Measurements from ENCODE around the gene DHRS1.

DHRS1 gene

DNA sequence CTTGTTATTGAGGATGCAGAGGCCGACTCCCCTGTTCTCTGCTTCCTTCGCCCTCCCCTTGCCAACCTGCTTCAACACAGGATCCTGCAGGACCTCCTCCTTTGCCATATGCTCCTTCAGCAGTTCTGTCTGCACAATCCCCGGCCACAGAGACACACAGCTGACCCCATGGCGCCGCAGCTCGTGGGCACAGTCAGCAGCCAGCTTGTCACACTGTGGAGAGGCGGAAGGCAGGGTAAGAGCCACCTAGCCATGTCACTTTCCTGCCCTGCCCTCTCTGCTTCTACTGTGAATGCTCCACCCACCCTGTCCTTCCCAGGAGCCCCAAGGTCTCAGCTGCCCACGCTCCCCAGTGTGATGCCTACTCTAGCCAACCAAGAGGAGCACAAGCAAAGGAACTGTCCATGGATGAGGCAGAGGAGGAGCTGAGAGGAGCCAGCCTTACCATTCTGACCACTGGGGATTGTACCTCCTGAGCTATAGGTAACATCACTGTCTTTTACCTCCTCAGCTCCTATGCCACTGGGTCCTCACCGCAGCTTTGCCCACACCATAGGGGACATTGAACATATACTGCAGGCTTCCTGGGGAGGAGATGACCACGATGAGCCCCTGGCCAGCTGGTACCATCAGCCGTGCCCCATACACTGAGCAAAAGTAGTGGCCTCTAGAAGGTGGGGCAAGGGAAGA, 7.3 kb downstream of the DHRS1 start:
- no peak for TF ChIP-seq CTCF (IDR thresholded peaks at IDR 0.05; ENCODE audit: insufficient read depth, low read length, missing control alignments)
- ChIA-PET POLR2A (no interaction called here), CTCF (interaction anchor here (1.0 to 5.2 kb wide), 7 partner anchors 9 to 76 kb away, joined by 3 to 34 read pairs (median 4); partner anchors contain the start of genes CIDEB, GMPR2, MDP1 and TINF2)
- DNase-seq (ENCODE audit: low read depth, low spot score): no peak
- no peak overlapping the region for H3K4me3 ChIP-seq (ENCODE audit: low read depth, low read length)

GRCh38 chr14:24291446-24292117, 8.0 kb downstream of the DHRS1 start:
- ChIA-PET CTCF (interaction anchor here (1.6 to 5.2 kb wide), 5 partner anchors 9 to 76 kb away, joined by 4 to 34 read pairs (median 13); partner anchors contain the start of genes CIDEB, MDP1 and TINF2), POLR2A (no interaction called here)
- no peak overlapping the region for H3K4me3 ChIP-seq (ENCODE audit: low read depth, low read length)
- DNase-seq (ENCODE audit: low read depth, low spot score): no peak
- TF ChIP-seq CTCF (IDR thresholded peaks at IDR 0.05; ENCODE audit: insufficient read depth, low read length, missing control alignments): no peak

- no peak for DNase-seq (ENCODE audit: low read depth, low spot score)
Observed at GRCh38 chr14:24290746-24291145, 8.8 kb downstream of the DHRS1 start.

GRCh38 chr14:24289649-24290280, 9.8 kb downstream of the DHRS1 start:
- TF ChIP-seq CTCF (IDR thresholded peaks at IDR 0.05; ENCODE audit: insufficient read depth, low read length, missing control alignments): no peak
- POLR2A ChIA-PET: no interaction called here
- CTCF ChIA-PET: interaction anchor here (1.3 to 5.2 kb wide), 4 partner anchors 9 to 47 kb away, joined by 3 to 34 read pairs (median 6); partner anchors contain the start of genes CIDEB and TINF2

More at GRCh38 chr14:24290746-24291145, 8.8 kb downstream of the DHRS1 start:
- no peak overlapping the region for H3K4me3 ChIP-seq (ENCODE audit: low read depth, low read length)
- POLR2A ChIA-PET: no interaction called here
- CTCF ChIA-PET: interaction anchor here (0.9 to 5.2 kb wide), 4 partner anchors 8 to 48 kb away, joined by 3 to 34 read pairs (median 6); partner anchors contain the start of genes CIDEB and TINF2
- no peak for TF ChIP-seq CTCF (IDR thresholded peaks at IDR 0.05; ENCODE audit: insufficient read depth, low read length, missing control alignments)

DNA sequence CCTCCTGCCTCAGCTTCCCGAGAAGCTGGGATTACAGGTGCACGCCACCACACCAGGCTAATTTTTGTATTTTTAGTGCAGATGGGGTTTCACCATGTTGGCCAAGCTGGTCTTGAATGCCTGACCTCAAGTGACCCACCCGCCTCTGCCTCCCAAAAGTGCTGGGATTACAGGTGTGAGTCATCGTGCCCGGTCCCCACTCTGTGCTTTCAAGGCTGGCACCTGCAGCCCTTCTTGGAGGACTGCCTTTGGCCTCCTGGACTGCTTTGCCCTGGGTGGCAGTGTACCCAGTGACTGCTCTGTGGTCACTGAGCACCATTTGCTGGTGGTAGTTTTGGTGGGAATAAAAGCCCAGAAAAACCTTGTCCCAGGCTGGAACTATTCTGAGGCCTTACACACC, 12.6 kb downstream of the DHRS1 start:
- CTCF ChIA-PET: interaction anchor here (3.1 kb wide), 1 partner anchor 11 kb away, joined by 20 read pairs; no protein-coding TSS in a partner anchor
- TF ChIP-seq CTCF (IDR thresholded peaks at IDR 0.05; ENCODE audit: insufficient read depth, low read length, missing control alignments): no peak
- DNase-seq (ENCODE audit: low read depth, low spot score): no peak
- H3K4me3 ChIP-seq (ENCODE audit: low read depth, low read length): no peak overlapping the region
- POLR2A ChIA-PET: no interaction called here

More at GRCh38 chr14:24289649-24290280, 9.8 kb downstream of the DHRS1 start:
- no peak for DNase-seq (ENCODE audit: low read depth, low spot score)
- H3K4me3 ChIP-seq (ENCODE audit: low read depth, low read length): no peak overlapping the region

Data from AG04449 (cell line).